SK-N-SH (cell line): ENCODE results near the gene CACNA2D3. TPM values are rescaled to one million over a fixed set of nuclear protein-coding genes. Genes with fewer than 3 reads are reported as not detected.
A peak's percentile ranks its signal among the peaks of the same experiment; 100 is the strongest.

Experiments
- CTCF ChIA-PET: fragments of 300-600, 350-600 bp; formaldehyde crosslinking; extraction: SDS; loops from one replicate; lab custom pipeline; 2021; lab: Yijun Ruan, JAX
- POLR2A ChIA-PET: fragments of 350-600 bp; sonication (Branson Sonifier 250); formaldehyde crosslinking; extraction: SDS; loops from one replicate; lab custom pipeline; 2020; ENCODE audit warnings: antibody characterized with exemption, inconsistent platforms; lab: Yijun Ruan, JAX
- DNase-seq: peaks from one replicate; pipeline ENCODE4 v3.0.0; 2012
- H2AFZ ChIP-seq: fragments of 200-600 bp; sonication (generic); 2 replicates; pipeline ENCODE4 v1.8.1; 2016; ENCODE audit warnings: antibody characterized with exemption, mild to moderate bottlenecking, low read depth
- H3F3A ChIP-seq: fragments of 200-600 bp; sonication (generic); replicated peaks from 2 replicates; pipeline ENCODE3; 2016; ENCODE audit warnings: antibody characterized with exemption, mild to moderate bottlenecking; ENCODE audit not compliant: insufficient read depth
- H3K27ac ChIP-seq, 2 experiments: fragments of 200-500 bp in 1 of 2; fragments of 200-600 bp in 1 of 2; sonication (Bioruptor generic) in 1 of 2; sonication (generic), shearing (Covaris generic) in 1 of 2; 2 replicates each; pipeline versions ENCODE4 v1.5.1 to v1.6.1; 2014 to 2016; ENCODE audit warnings: low read depth in 2 of 2, inconsistent platforms in 1 of 2, low read length in 1 of 2, mild to moderate bottlenecking in 1 of 2, mixed read lengths in 1 of 2
- H3K27me3 ChIP-seq: fragments of 200-600 bp; sonication (generic), shearing (Covaris generic); 2 replicates; pipeline ENCODE4 v1.6.1; 2016; ENCODE audit warnings: mixed run types; ENCODE audit not compliant: insufficient read depth
- H3K36me3 ChIP-seq, 2 experiments: fragments of 200-500 bp in 1 of 2; fragments of 200-600 bp in 1 of 2; sonication (Bioruptor generic) in 1 of 2; sonication (generic) in 1 of 2; replicated peaks in 1 of 2; 2 replicates each; pipeline versions ENCODE3 to v1.5.1; 2014 to 2016; ENCODE audit warnings: low read length in 1 of 2, mild to moderate bottlenecking in 1 of 2; ENCODE audit not compliant: insufficient read depth in 2 of 2, control insufficient read depth in 1 of 2
- H3K4me1 ChIP-seq, 2 experiments: fragments of 200-500 bp in 1 of 2; fragments of 200-600 bp in 1 of 2; sonication (Bioruptor generic) in 1 of 2; sonication (generic), shearing (Covaris generic) in 1 of 2; 2 replicates each; pipeline versions ENCODE4 v1.5.1 to v1.6.1; 2014 to 2016; ENCODE audit warnings: low read depth in 1 of 2, low read length in 1 of 2, mixed run types in 1 of 2; ENCODE audit not compliant: insufficient read depth in 2 of 2, control insufficient read depth in 1 of 2
- H3K4me2 ChIP-seq: fragments of 200-600 bp; sonication (generic), shearing (Covaris generic); 2 replicates; pipeline ENCODE4 v1.6.1; 2017; ENCODE audit warnings: mixed run types
- H3K4me3 ChIP-seq, 2 experiments: fragments of 200-500 bp in 1 of 2; fragments of 200-600 bp in 1 of 2; sonication (Bioruptor generic) in 1 of 2; sonication (generic), shearing (Covaris generic) in 1 of 2; 2 replicates each; pipeline versions ENCODE4 v1.5.1 to v1.8.1; 2014 to 2016; ENCODE audit warnings: low read depth in 2 of 2, inconsistent platforms in 1 of 2, low read length in 1 of 2, mild to moderate bottlenecking in 1 of 2, mixed read lengths in 1 of 2, moderate library complexity in 1 of 2
- H3K79me2 ChIP-seq: fragments of 200-600 bp; sonication (generic); 2 replicates; pipeline ENCODE4 v1.8.1; 2017; ENCODE audit warnings: mild to moderate bottlenecking; ENCODE audit not compliant: insufficient read depth
- H3K9ac ChIP-seq: fragments of 200-600 bp; sonication (generic); 2 replicates; pipeline ENCODE4 v1.6.1; 2017; ENCODE audit warnings: mixed run types
- H3K9me2 ChIP-seq: fragments of 200-600 bp; sonication (generic); 2 replicates; pipeline ENCODE4 v1.6.1; 2017; ENCODE audit warnings: mixed run types
- H3K9me3 ChIP-seq: fragments of 200-600 bp; sonication (generic); 2 replicates; pipeline ENCODE4 v1.6.1; 2017; ENCODE audit warnings: mixed run types, mild to moderate bottlenecking, moderate library complexity
- H4K20me1 ChIP-seq: fragments of 200-600 bp; sonication (generic); 2 replicates; pipeline ENCODE4 v1.6.1; 2017; ENCODE audit warnings: mild to moderate bottlenecking, mixed run types; ENCODE audit not compliant: insufficient read depth
- EP300 ChIP-seq, 2 experiments: IDR thresholded peaks; 2 replicates each; pipeline versions ENCODE4 v1.4.0 to v1.6.1; 2012; ENCODE audit warnings: borderline replicate concordance in 1 of 2, low read depth in 1 of 2, low read length in 1 of 2
- EZH2phosphoT487 ChIP-seq: fragments of 200-600 bp; sonication (generic); IDR thresholded peaks from 2 replicates; pipeline ENCODE4 v1.6.1; 2017; ENCODE audit warnings: low read depth, mixed run types, mild to moderate bottlenecking, antibody characterized with exemption, moderate library complexity, borderline replicate concordance
- FOXJ3 ChIP-seq: sonication (generic); formaldehyde crosslinking; IDR thresholded peaks from 2 replicates; pipeline ENCODE4 v1.5.1; 2020; ENCODE audit warnings: mild to moderate bottlenecking, missing genetic modification reagents
- GABPA ChIP-seq: IDR thresholded peaks from 2 replicates; pipeline ENCODE4 v1.4.0; 2012; ENCODE audit warnings: low read depth, mild to moderate bottlenecking
- MAX ChIP-seq: IDR thresholded peaks from 2 replicates; pipeline ENCODE4 v1.4.0; 2012; ENCODE audit warnings: low read depth
- MXI1 ChIP-seq: IDR thresholded peaks from 2 replicates; pipeline ENCODE4 v1.6.1; 2012; ENCODE audit warnings: mild to moderate bottlenecking, low read depth, low read length, improper control_type of control experiment
- NFIC ChIP-seq: IDR thresholded peaks from 2 replicates; pipeline ENCODE4 v1.4.0; 2012; ENCODE audit warnings: borderline replicate concordance
- NRF1 ChIP-seq: IDR thresholded peaks from 2 replicates; pipeline ENCODE4 v1.6.1; 2012; ENCODE audit warnings: low read depth, mild to moderate bottlenecking, low read length
- PBX3 ChIP-seq: IDR thresholded peaks from 2 replicates; pipeline ENCODE4; 2012
- RCOR1 ChIP-seq: fragments of 150-350 bp; IDR thresholded peaks from 2 replicates; pipeline ENCODE4 v1.6.1; 2017; ENCODE audit warnings: antibody characterized with exemption, low read length
- RFX5 ChIP-seq: IDR thresholded peaks from 2 replicates; pipeline ENCODE4 v1.6.1; 2012; ENCODE audit warnings: mild to moderate bottlenecking, improper control_type of control experiment, low read length
- RXRA ChIP-seq: IDR thresholded peaks from 2 replicates; pipeline ENCODE4 v1.4.0; 2012; ENCODE audit warnings: low read depth, mild to moderate bottlenecking, borderline replicate concordance
- SIN3A ChIP-seq: IDR thresholded peaks from 2 replicates; pipeline ENCODE4 v1.6.1; 2012; ENCODE audit warnings: low read depth, mild to moderate bottlenecking, low read length, moderate library complexity, borderline replicate concordance
- SMC3 ChIP-seq: IDR thresholded peaks from 2 replicates; pipeline ENCODE4 v1.6.1; 2012; ENCODE audit warnings: low read depth, low read length, improper control_type of control experiment
- TAF1 ChIP-seq: IDR thresholded peaks from 2 replicates; pipeline ENCODE4 v1.6.1; 2012; ENCODE audit warnings: low read depth, mild to moderate bottlenecking, low read length, moderate library complexity, borderline replicate concordance
- USF2 ChIP-seq: fragments of 150-350 bp; IDR thresholded peaks from 2 replicates; pipeline ENCODE4 v1.6.1; 2017; ENCODE audit warnings: antibody characterized with exemption, low read length, low read depth, borderline replicate concordance
- ZBTB33 ChIP-seq: IDR thresholded peaks from 2 replicates; pipeline ENCODE4 v1.4.0; 2012; ENCODE audit warnings: low read depth, borderline replicate concordance
- WGBS: methylation state at CpG from one replicate; pipeline ENCODE4 v1.1.6; 2017; ENCODE audit warnings: low lambda C conversion rate; 5-methylcytosine and 5-hydroxymethylcytosine counted together
- polyA plus RNA-seq, 3 experiments: library from polyadenylated mRNA; depleted of rRNA; stranded (reverse); fragments of >200 nt; gene quantifications; 2 replicates each; pipeline ENCODE4 v1.2.3, GENCODE V29; 2012

Gene CACNA2D3
- polyA plus RNA-seq, 1 of the 3 experiments (the other 2 are of a cell fraction), result 0.15 TPM

- WGBS, result 69% methylated on average over 10 of the region's 12 CpGs
- no peaks in the 10 kb centered on the region for H4K20me1 ChIP-seq
- no peak overlapping the region for H3K4me2 ChIP-seq
Measured at GRCh38 chr3:54134713-54135112, 12.4 kb downstream of the CACNA2D3 start.

GRCh38 chr3:54137311-54137710 is 15.0 kb downstream of the CACNA2D3 start:
- POLR2A ChIA-PET, result no interaction called here
- no peak overlapping the region for H3K9ac ChIP-seq
- H3K4me3 ChIP-seq, result no peak overlapping the region
- no peaks in the 10 kb centered on the region for H3K9me2 ChIP-seq
- no peaks in the 10 kb centered on the region for H4K20me1 ChIP-seq
- no peaks in the 10 kb centered on the region; a peak in 1 of 4 replicates for H3K4me1 ChIP-seq
- H3K79me2 ChIP-seq, result no peaks in the 10 kb centered on the region
- no peak overlapping the region for H2AFZ ChIP-seq
- H3K9me3 ChIP-seq, result no peaks in the 10 kb centered on the region
- CTCF ChIA-PET, result interaction anchor here (1.2 to 1.9 kb wide), 2 partner anchors 10 kb away, joined by 3 to 6 read pairs; no protein-coding TSS in a partner anchor
- H3K4me2 ChIP-seq, result no peak overlapping the region
- no peaks in the 10 kb centered on the region for H3K27me3 ChIP-seq
- TF ChIP-seq EZH2phosphoT487 (no peak), FOXJ3 (CRISPR knock-in tag) (no peak), TAF1 (no peak), USF2 (no peak), NFIC (no peak), RXRA (no peak), SIN3A (no peak), PBX3 (no peak), MAX (no peak)
- TF ChIP-seq, all 33 proteins: peak for 0
- Histone ChIP-seq H3K36me3 (no peaks in the 10 kb centered on the region), H3K27ac (no peak overlapping the region), H3F3A (no peaks in the 10 kb centered on the region)
- peak; percentile 56 for DNase-seq
- WGBS, result 23% methylated on average over 5 of the region's 5 CpGs

More at GRCh38 chr3:54134713-54135112, 12.4 kb downstream of the CACNA2D3 start:
- H3K9me2 ChIP-seq, result no peaks in the 10 kb centered on the region
- H3F3A ChIP-seq, result no peaks in the 10 kb centered on the region
- no peak overlapping the region for H2AFZ ChIP-seq
- ChIA-PET CTCF (interaction anchor here (1.7 to 5.4 kb wide), 3 partner anchors 11 to 196 kb away, joined by 4 to 30 read pairs (median 8); no protein-coding TSS in a partner anchor), POLR2A (no interaction called here)
- no peak overlapping the region for H3K27ac ChIP-seq
- TF ChIP-seq GABPA (no peak), MXI1 (no peak), NRF1 (no peak), SMC3 (no peak), SIN3A (no peak), EP300 (IDR thresholded peaks at IDR 0.05; ENCODE audit: borderline replicate concordance in 1 of 2, low read depth in 1 of 2, low read length in 1 of 2) (no peak), EZH2phosphoT487 (no peak), RCOR1 (no peak), ZBTB33 (no peak), RFX5 (no peak), NFIC (no peak)
- H3K9ac ChIP-seq, result no peak overlapping the region
- no peaks in the 10 kb centered on the region; a peak in 1 of 4 replicates for H3K4me1 ChIP-seq
- DNase-seq, result no peak
- no peak overlapping the region for H3K4me3 ChIP-seq
- H3K36me3 ChIP-seq, result no peaks in the 10 kb centered on the region
- H3K9me3 ChIP-seq, result no peaks in the 10 kb centered on the region
- no peaks in the 10 kb centered on the region for H3K79me2 ChIP-seq
- H3K27me3 ChIP-seq, result no peaks in the 10 kb centered on the region
